H9 (cell line): Measurements from ENCODE around the gene RPS10. TPM values are rescaled to one million over a fixed set of nuclear protein-coding genes. Genes with fewer than 3 reads are reported as not detected.

Experiments used
- DNase-seq: peaks from one replicate; pipeline ENCODE4 v3.0.0-alpha.2; 2017
- H2AFZ ChIP-seq: one replicate; pipeline ENCODE4 v1.6.1; 2013; ENCODE audit warnings: mild to moderate bottlenecking, low read length, control low read depth, moderate library complexity
- H2AK5ac ChIP-seq: 2 replicates; pipeline ENCODE4 v1.6.1; 2013; ENCODE audit warnings: low read length, control low read depth, mixed read lengths; ENCODE audit not compliant: insufficient read length
- H2BK120ac ChIP-seq: one replicate; pipeline ENCODE4 v1.6.1; 2013; ENCODE audit warnings: low read depth, mild to moderate bottlenecking, low read length, control low read depth, inconsistent platforms; ENCODE audit not compliant: poor library complexity, severe bottlenecking
- H2BK12ac ChIP-seq: 2 replicates; pipeline ENCODE4 v1.6.1; 2013; ENCODE audit warnings: low read length, control low read depth, mixed read lengths, low read depth; ENCODE audit not compliant: insufficient read length
- H2BK15ac ChIP-seq: 2 replicates; pipeline ENCODE4 v1.6.1; 2013; ENCODE audit warnings: low read depth, low read length, control low read depth
- H2BK20ac ChIP-seq: one replicate; pipeline ENCODE4 v1.6.1; 2013; ENCODE audit warnings: low read depth, mild to moderate bottlenecking, low read length, control low read depth, inconsistent platforms; ENCODE audit not compliant: poor library complexity, severe bottlenecking
- H2BK5ac ChIP-seq: 2 replicates; pipeline ENCODE4 v1.6.1; 2013; ENCODE audit warnings: low read length, control low read depth, mixed read lengths; ENCODE audit not compliant: insufficient read length
- H3K14ac ChIP-seq: 2 replicates; pipeline ENCODE4 v1.6.1; 2013; ENCODE audit warnings: low read length, control low read depth; ENCODE audit not compliant: insufficient read depth
- H3K18ac ChIP-seq: 2 replicates; pipeline ENCODE4 v1.6.1; 2013; ENCODE audit warnings: low read depth, mild to moderate bottlenecking, mixed read lengths, low read length, control low read depth; ENCODE audit not compliant: insufficient read length
- H3K23ac ChIP-seq: 2 replicates; pipeline ENCODE4 v1.6.1; 2013; ENCODE audit warnings: low read length, control low read depth, mixed read lengths, low read depth; ENCODE audit not compliant: insufficient read length
- H3K23me2 ChIP-seq: 2 replicates; pipeline ENCODE4 v1.6.1; 2013; ENCODE audit warnings: low read depth, mild to moderate bottlenecking, mixed read lengths, low read length, control low read depth; ENCODE audit not compliant: insufficient read length, poor library complexity, severe bottlenecking
- H3K27ac ChIP-seq: 2 replicates; pipeline ENCODE4 v1.5.1; 2013; ENCODE audit warnings: low read length, control low read depth, mixed read lengths, low read depth; ENCODE audit not compliant: insufficient read length
- H3K27me3 ChIP-seq: 2 replicates; pipeline ENCODE4 v1.6.1; 2013; ENCODE audit warnings: low read length, control low read depth, inconsistent platforms; ENCODE audit not compliant: insufficient read depth
- H3K4ac ChIP-seq: 2 replicates; pipeline ENCODE4 v1.6.1; 2013; ENCODE audit warnings: low read depth, mild to moderate bottlenecking, control low read depth, inconsistent platforms, low read length, moderate library complexity
- H3K4me1 ChIP-seq: 2 replicates; pipeline ENCODE4 v1.6.1; 2013; ENCODE audit warnings: low read length, control low read depth, inconsistent platforms; ENCODE audit not compliant: insufficient read depth
- H3K4me2 ChIP-seq: 2 replicates; pipeline ENCODE4 v1.6.1; 2013; ENCODE audit warnings: low read length, control low read depth, mixed read lengths; ENCODE audit not compliant: insufficient read length, insufficient read depth
- H3K56ac ChIP-seq: 2 replicates; pipeline ENCODE4 v1.6.1; 2013; ENCODE audit warnings: low read depth, mild to moderate bottlenecking, mixed read lengths, low read length, control low read depth; ENCODE audit not compliant: insufficient read length
- H3K79me1 ChIP-seq: 2 replicates; pipeline ENCODE4 v1.6.1; 2013; ENCODE audit warnings: low read depth, mild to moderate bottlenecking, moderate library complexity, low read length, control low read depth, inconsistent platforms; ENCODE audit not compliant: insufficient read depth, poor library complexity, severe bottlenecking
- H3K79me2 ChIP-seq: 2 replicates; pipeline ENCODE4 v1.6.1; 2013; ENCODE audit warnings: low read length, control low read depth, inconsistent platforms; ENCODE audit not compliant: insufficient read depth
- H3K9ac ChIP-seq: 2 replicates; pipeline ENCODE4 v1.6.1; 2013; ENCODE audit warnings: low read length, control low read depth, mixed read lengths; ENCODE audit not compliant: insufficient read length; ENCODE audit errors: extremely low read depth
- H3K9me3 ChIP-seq: one replicate; pipeline ENCODE4 v1.6.1; 2013; ENCODE audit warnings: low read depth, low read length, inconsistent platforms; ENCODE audit not compliant: control insufficient read depth
- H3T11ph ChIP-seq: one replicate; pipeline ENCODE4 v1.6.1; 2013; ENCODE audit warnings: mild to moderate bottlenecking, low read length, control low read depth, inconsistent platforms
- H4K20me1 ChIP-seq: one replicate; pipeline ENCODE4 v1.6.1; 2013; ENCODE audit not compliant: control insufficient read depth, insufficient read length, insufficient read depth
- H4K5ac ChIP-seq: 2 replicates; pipeline ENCODE4 v1.6.1; 2013; ENCODE audit warnings: low read depth, mild to moderate bottlenecking, mixed read lengths, low read length, control low read depth; ENCODE audit not compliant: insufficient read length
- H4K8ac ChIP-seq: replicated peaks from 2 replicates; pipeline ENCODE4 v1.6.1; 2013; ENCODE audit warnings: low read length, control low read depth, mixed read lengths, low read depth; ENCODE audit not compliant: insufficient read length
- H4K91ac ChIP-seq: 2 replicates; pipeline ENCODE4 v1.6.1; 2013; ENCODE audit warnings: low read depth, mild to moderate bottlenecking, moderate library complexity, mixed read lengths, low read length, control low read depth; ENCODE audit not compliant: insufficient read length
- H3K27ac Mint-ChIP-seq, 3 experiments: 2 replicates in 2 of 3; 3 replicates in 1 of 3; pipeline ENCODE4 v1.8.0; 2020 to 2021; ENCODE audit warnings: mixed read lengths in 3 of 3, mild to moderate bottlenecking in 1 of 3, moderate library complexity in 1 of 3
- H3K27me3 Mint-ChIP-seq: 2 replicates; pipeline ENCODE4 v1.8.0; 2021; ENCODE audit warnings: low read depth, mild to moderate bottlenecking, moderate library complexity, mixed read lengths
- H3K36me3 Mint-ChIP-seq, 3 experiments: 2 replicates in 2 of 3; 3 replicates in 1 of 3; pipeline ENCODE4 v1.8.0; 2020 to 2021; ENCODE audit warnings: low read depth in 3 of 3, mixed read lengths in 3 of 3; ENCODE audit not compliant: insufficient read depth in 1 of 3
- H3K4me1 Mint-ChIP-seq, 2 experiments: 2 replicates each; pipeline ENCODE4 v1.8.0; 2020; ENCODE audit warnings: mixed read lengths in 2 of 2
- H3K4me3 Mint-ChIP-seq, 2 experiments: 2 replicates in 1 of 2; 3 replicates in 1 of 2; pipeline ENCODE4 v1.8.0; 2020 to 2021; ENCODE audit warnings: mild to moderate bottlenecking in 2 of 2, mixed read lengths in 2 of 2, moderate library complexity in 1 of 2
- H3K9me3 Mint-ChIP-seq, 2 experiments: 2 replicates in 1 of 2; 3 replicates in 1 of 2; pipeline ENCODE4 v1.8.0; 2020; ENCODE audit warnings: mild to moderate bottlenecking in 2 of 2, mixed read lengths in 2 of 2, moderate library complexity in 1 of 2
- WGBS: extraction: QIAGEN DNeasy Blood & Tissue Kit; methylation state at CpG from one replicate; pipeline ENCODE4 v1.1.7; 2013; ENCODE audit warnings: missing lambda C conversion rate, low lambda C conversion rate, mixed read lengths; ENCODE audit not compliant: insufficient read length; ENCODE audit errors: extremely low coverage; 5-methylcytosine and 5-hydroxymethylcytosine counted together
- total RNA-seq: library from RNA; stranded (reverse); gene quantifications from 2 replicates; pipeline ENCODE4 v1.2.1, GENCODE V29; 2021
- TF ChIP-seq, protein P1 (sequence below): fragments of 200-600 bp; sonication (generic); conservative IDR thresholded peaks from 3 replicates; pipeline ENCODE4 v1.8.0; 2021; ENCODE audit warnings: antibody characterized with exemption, mild to moderate bottlenecking

The RPS10 gene
- total RNA-seq, 1 experiment from 2014 or later = 2,330 TPM

DNA sequence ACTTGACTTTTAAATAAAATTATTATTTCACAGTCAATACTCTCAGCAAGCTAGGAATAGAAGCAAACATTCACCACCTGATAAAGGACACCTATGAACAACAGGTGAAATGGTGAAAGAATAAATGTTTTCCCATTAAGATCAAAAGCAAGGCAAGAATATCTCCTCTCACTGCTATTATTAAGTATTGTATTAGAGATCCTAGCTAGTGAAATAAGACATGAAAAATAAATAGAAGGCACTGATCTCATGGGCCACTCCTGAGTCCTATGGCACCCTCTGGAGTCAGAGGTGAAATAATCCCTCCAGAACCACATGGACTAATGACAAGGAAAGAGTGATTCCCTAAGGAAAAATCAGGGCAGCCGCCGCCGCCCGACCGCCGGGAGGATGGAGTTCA, 29.4 kb downstream of the RPS10 start:
- Histone ChIP-seq H2AFZ (no peak overlapping the region), H3K27me3 (no peaks in the 10 kb centered on the region), H2BK15ac (no peak overlapping the region), H3K79me2 (no peaks in the 10 kb centered on the region), H3K4me1 (no peaks in the 10 kb centered on the region), H4K5ac (no peak overlapping the region), H2BK120ac (no peak overlapping the region), H3K23me2 (peaks cover 4% of the 10 kb centered on the region), H3K9ac (no peak overlapping the region), H2BK5ac (no peak overlapping the region), H3K9me3 (no peaks in the 10 kb centered on the region), H3K4ac (no peak overlapping the region), H3K27ac (no peak overlapping the region), H4K20me1 (no peaks in the 10 kb centered on the region), H2BK20ac (no peak overlapping the region), H3K23ac (no peak overlapping the region), H3K79me1 (no peaks in the 10 kb centered on the region), H2AK5ac (no peak overlapping the region), H3K56ac (no peak overlapping the region), H4K91ac (no peak overlapping the region), H2BK12ac (no peak overlapping the region), H3K18ac (no peak overlapping the region), H3K4me2 (no peak overlapping the region), H3K14ac (no peak overlapping the region), H4K8ac (no peak overlapping the region), H3T11ph (no peak overlapping the region)
- H3K4me3 Mint-ChIP-seq = no peak overlapping the region
- H3K27me3 Mint-ChIP-seq = peaks cover 4% of the 10 kb centered on the region; the same call in 1 of the 2 replicates
- no peak overlapping the region for H3K27ac Mint-ChIP-seq
- H3K9me3 Mint-ChIP-seq = peaks cover 14 to 16% of the 10 kb centered on the region in 2 experiments
- peaks cover 4 to 11% (median 7%) of the 10 kb centered on the region in 3 experiments for H3K36me3 Mint-ChIP-seq
- WGBS = no CpG with 5 or more reads among the region's 6 CpGs
- H3K4me1 Mint-ChIP-seq = peaks cover 10 to 11% of the 10 kb centered on the region in 2 experiments
- TF ChIP-seq, protein P1, sequence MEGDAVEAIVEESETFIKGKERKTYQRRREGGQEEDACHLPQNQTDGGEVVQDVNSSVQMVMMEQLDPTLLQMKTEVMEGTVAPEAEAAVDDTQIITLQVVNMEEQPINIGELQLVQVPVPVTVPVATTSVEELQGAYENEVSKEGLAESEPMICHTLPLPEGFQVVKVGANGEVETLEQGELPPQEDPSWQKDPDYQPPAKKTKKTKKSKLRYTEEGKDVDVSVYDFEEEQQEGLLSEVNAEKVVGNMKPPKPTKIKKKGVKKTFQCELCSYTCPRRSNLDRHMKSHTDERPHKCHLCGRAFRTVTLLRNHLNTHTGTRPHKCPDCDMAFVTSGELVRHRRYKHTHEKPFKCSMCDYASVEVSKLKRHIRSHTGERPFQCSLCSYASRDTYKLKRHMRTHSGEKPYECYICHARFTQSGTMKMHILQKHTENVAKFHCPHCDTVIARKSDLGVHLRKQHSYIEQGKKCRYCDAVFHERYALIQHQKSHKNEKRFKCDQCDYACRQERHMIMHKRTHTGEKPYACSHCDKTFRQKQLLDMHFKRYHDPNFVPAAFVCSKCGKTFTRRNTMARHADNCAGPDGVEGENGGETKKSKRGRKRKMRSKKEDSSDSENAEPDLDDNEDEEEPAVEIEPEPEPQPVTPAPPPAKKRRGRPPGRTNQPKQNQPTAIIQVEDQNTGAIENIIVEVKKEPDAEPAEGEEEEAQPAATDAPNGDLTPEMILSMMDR = no peak
- no peak for DNase-seq
